Effector memory CD4-positive, alpha-beta T cell (primary cell): ENCODE data around the gene ZNF292.
"Not testable (repeated sequence)": the region's sequence is repeated elsewhere in the genome, so short reads cannot be mapped to it uniquely, and the experiment has no call there.

ENCODE experiments used
- DNase-seq, 3 donors: peaks; one replicate each; pipeline ENCODE4 v3.0.0-alpha.2; 2020
- H3K27ac ChIP-seq: 2 replicates; pipeline ENCODE4 v1.7.0; 2013; ENCODE audit warnings: mild to moderate bottlenecking, low read length, moderate library complexity; ENCODE audit not compliant: insufficient read depth, poor library complexity, severe bottlenecking
- H3K27me3 ChIP-seq: replicated peaks from 2 replicates; pipeline ENCODE4 v1.7.0; 2013; ENCODE audit warnings: mild to moderate bottlenecking, low read length; ENCODE audit not compliant: insufficient read depth, control insufficient read depth, poor library complexity, severe bottlenecking
- H3K36me3 ChIP-seq: 2 replicates; pipeline ENCODE4 v1.7.0; 2013; ENCODE audit warnings: mild to moderate bottlenecking, low read length, moderate library complexity; ENCODE audit not compliant: control insufficient read depth, insufficient read depth
- H3K4me1 ChIP-seq: 2 replicates; pipeline ENCODE4 v1.7.0; 2013; ENCODE audit warnings: low read length, mild to moderate bottlenecking; ENCODE audit not compliant: control insufficient read depth, insufficient read depth, poor library complexity, severe bottlenecking
- H3K4me3 ChIP-seq: 2 replicates; pipeline ENCODE4 v1.7.0; 2013; ENCODE audit warnings: low read length, low read depth, mild to moderate bottlenecking; ENCODE audit not compliant: insufficient read depth, poor library complexity, severe bottlenecking
- H3K9me3 ChIP-seq: 2 replicates; pipeline ENCODE4 v1.7.0; 2013; ENCODE audit warnings: mild to moderate bottlenecking, low read length, moderate library complexity; ENCODE audit not compliant: control insufficient read depth

ZNF292 gene

GRCh38 chr6:87237804-87238203, 82.4 kb downstream of the ZNF292 start:
- H3K4me3 ChIP-seq, result no peak overlapping the region
- no peaks in the 10 kb centered on the region for H3K9me3 ChIP-seq
- H3K4me1 ChIP-seq, result no peaks in the 10 kb centered on the region
- no peaks in the 10 kb centered on the region for H3K27me3 ChIP-seq
- DNase-seq, result no peak
- peaks cover 8% of the 10 kb centered on the region for H3K36me3 ChIP-seq
- no peak overlapping the region for H3K27ac ChIP-seq

DNA sequence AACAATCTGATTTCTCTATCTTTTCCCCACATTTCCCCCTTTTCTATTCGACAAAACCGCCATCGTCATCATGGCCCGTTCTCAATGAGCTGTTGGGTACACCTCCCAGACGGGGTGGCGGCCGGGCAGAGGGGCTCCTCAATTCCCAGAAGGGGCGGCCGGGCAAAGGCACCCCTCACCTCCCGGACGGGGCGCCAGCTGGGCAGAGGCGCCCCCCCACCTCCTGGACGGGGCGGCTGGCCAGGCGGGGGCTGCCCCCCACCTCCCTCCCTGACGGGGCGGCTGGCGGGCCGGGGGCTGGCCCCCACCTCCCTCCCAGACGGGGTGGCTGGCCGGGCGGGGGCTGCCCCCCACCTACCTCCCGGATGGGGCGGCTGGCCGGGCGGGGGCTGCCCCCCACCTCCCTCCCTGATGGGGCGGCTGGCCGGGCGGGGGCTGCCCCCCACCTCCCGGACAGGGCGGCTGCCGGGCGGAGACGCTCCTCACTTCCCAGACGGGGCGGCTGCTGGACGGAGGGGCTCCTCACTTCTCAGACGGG, 83.8 kb downstream of the ZNF292 start:
- H3K27ac ChIP-seq, DNase-seq, H3K4me3 ChIP-seq, H3K4me1 ChIP-seq, H3K27me3 ChIP-seq, H3K9me3 ChIP-seq, H3K36me3 ChIP-seq: not testable (repeated sequence)

- H3K4me1 ChIP-seq, result no peaks in the 10 kb centered on the region
- no peaks in the 10 kb centered on the region for H3K27me3 ChIP-seq
- peaks cover 14% of the 10 kb centered on the region for H3K36me3 ChIP-seq
- no peak overlapping the region for H3K4me3 ChIP-seq
- no peak for DNase-seq
- H3K27ac ChIP-seq, result no peak overlapping the region
- no peaks in the 10 kb centered on the region for H3K9me3 ChIP-seq
Observed at GRCh38 chr6:87241304-87241703, 85.9 kb downstream of the ZNF292 start.

DNA sequence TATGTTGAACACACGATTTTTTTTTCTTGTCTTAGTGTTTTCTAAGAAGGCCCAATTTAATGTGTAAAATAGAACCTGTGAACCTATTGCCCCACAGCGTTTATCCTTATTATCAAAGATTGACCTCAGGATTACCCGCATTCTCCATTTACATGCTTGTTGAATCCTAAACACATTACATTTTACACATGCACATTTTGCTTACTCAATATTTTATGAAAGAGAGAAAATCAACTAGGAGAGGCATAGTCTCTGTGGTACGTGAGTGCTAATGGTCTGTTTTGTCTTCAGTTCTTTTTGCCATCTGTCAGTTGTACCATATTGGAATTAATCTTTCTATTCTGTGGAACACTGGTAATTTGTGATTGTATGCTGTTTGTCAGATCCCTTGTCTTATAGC, 86.9 kb downstream of the ZNF292 start:
- Histone ChIP-seq H3K4me1 (no peaks in the 10 kb centered on the region), H3K9me3 (no peaks in the 10 kb centered on the region), H3K4me3 (no peak overlapping the region), H3K27ac (no peak overlapping the region), H3K27me3 (no peaks in the 10 kb centered on the region), H3K36me3 (peaks cover 21% of the 10 kb centered on the region)
- DNase-seq, result no peak

DNA sequence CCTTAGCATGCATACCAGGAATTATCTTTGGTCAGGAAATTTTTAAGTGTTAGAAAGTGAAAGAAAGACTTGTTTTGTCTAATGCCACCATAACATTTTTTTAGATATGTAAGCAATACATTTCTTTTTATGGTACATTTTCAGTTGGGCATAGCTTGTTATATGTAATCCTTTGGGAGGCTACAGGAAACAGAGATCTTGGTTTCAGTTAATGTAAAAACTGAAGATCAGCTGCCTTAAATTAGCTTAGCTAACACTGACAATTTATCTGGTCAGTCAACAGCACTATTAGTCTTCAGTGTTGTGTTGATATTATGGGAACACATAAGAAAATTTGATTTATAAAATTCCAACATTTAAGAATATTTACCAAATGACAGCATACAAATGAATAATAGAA, 88.4 kb downstream of the ZNF292 start:
- Histone ChIP-seq H3K27ac (no peak overlapping the region), H3K9me3 (no peaks in the 10 kb centered on the region)

GRCh38 chr6:87244380-87244779, 89.0 kb downstream of the ZNF292 start:
- Histone ChIP-seq H3K27me3 (no peaks in the 10 kb centered on the region), H3K4me3 (no peak overlapping the region), H3K9me3 (no peaks in the 10 kb centered on the region), H3K36me3 (peaks cover 32% of the 10 kb centered on the region), H3K27ac (no peak overlapping the region), H3K4me1 (no peaks in the 10 kb centered on the region)
- no peak for DNase-seq

More for the DNA sequence above, 88.4 kb downstream of the ZNF292 start:
- DNase-seq, result no peak
- H3K27me3 ChIP-seq, result no peaks in the 10 kb centered on the region
- no peaks in the 10 kb centered on the region for H3K4me1 ChIP-seq
- H3K36me3 ChIP-seq, result peaks cover 27% of the 10 kb centered on the region
- no peak overlapping the region for H3K4me3 ChIP-seq

DNA sequence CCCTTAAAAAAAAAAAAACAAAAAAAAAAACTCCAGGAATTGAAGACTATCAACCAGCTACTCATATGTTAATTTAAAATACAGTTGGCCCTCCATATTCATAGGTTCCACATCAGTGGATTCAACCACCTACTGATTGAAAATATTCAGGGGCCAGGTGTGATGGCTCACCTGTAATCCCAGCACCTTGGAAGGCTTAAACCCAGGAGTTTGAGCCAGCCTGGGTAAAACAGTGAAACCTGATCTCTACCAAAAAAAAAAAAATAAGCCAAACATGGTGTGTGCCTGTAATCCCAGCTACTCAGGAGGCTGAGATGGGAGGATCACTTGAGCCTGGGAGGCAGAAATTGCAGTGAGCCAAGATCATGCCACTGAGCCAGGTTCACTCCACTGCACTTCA, 94.7 kb downstream of the ZNF292 start:
- no peak overlapping the region for H3K27ac ChIP-seq
- H3K9me3 ChIP-seq, result no peaks in the 10 kb centered on the region
- no peak overlapping the region for H3K4me3 ChIP-seq
- no peaks in the 10 kb centered on the region for H3K4me1 ChIP-seq
- no peaks in the 10 kb centered on the region for H3K27me3 ChIP-seq
- H3K36me3 ChIP-seq, result peaks cover 39% of the 10 kb centered on the region
- DNase-seq, result no peak

- no peaks in the 10 kb centered on the region for H3K27me3 ChIP-seq
- peaks cover 46% of the 10 kb centered on the region for H3K36me3 ChIP-seq
- H3K27ac ChIP-seq, result no peak overlapping the region
Observed at GRCh38 chr6:87251225-87251624, 95.9 kb downstream of the ZNF292 start.

DNA sequence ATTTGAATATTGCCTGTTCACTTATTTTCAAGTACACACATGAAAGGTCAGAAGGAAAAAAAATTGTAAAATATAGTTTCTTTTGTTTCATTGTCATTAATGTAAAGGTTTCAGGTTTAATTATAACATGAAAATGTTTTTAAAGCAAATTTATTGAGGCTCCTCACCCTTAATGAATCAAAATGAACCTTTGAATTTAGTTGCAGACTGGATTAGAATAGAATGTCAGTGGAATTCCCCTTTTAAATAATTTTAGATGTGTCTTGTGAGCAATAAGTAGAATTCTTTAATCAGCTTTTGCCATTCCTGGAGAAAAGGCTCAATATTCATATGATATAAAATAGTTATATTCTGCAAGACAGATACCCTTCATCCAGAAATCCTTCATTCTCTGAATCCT, 96.4 kb downstream of the ZNF292 start:
- H3K9me3 ChIP-seq, result no peaks in the 10 kb centered on the region
- H3K4me1 ChIP-seq, result no peaks in the 10 kb centered on the region
- DNase-seq, result no peak
- no peak overlapping the region for H3K4me3 ChIP-seq
- H3K36me3 ChIP-seq, result peaks cover 44% of the 10 kb centered on the region
- H3K27ac ChIP-seq, result no peak overlapping the region
- H3K27me3 ChIP-seq, result no peaks in the 10 kb centered on the region

More at GRCh38 chr6:87251225-87251624, 95.9 kb downstream of the ZNF292 start:
- no peaks in the 10 kb centered on the region for H3K4me1 ChIP-seq
- DNase-seq, result no peak
- no peak overlapping the region for H3K4me3 ChIP-seq
- no peaks in the 10 kb centered on the region for H3K9me3 ChIP-seq

DNA sequence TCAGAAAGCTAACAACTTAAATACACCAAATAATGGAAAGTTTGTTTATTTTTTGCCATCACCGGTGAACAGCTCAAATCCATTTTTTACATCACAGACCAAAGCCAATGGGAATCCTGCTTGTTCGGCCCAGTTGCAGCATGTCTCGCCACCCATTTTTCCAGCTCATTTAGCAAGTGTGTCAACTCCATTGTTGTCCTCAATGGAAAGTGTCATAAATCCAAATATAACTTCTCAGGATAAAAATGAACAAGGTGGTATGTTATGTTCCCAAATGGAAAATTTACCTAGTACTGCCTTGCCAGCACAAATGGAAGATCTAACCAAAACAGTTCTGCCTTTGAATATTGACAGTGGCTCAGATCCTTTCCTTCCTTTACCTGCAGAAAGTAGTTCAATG, 101.7 kb downstream of the ZNF292 start:
- H3K36me3 ChIP-seq, result peaks cover 23% of the 10 kb centered on the region
- no peak for DNase-seq

More for the DNA sequence above, 101.7 kb downstream of the ZNF292 start:
- no peaks in the 10 kb centered on the region for H3K9me3 ChIP-seq
- no peaks in the 10 kb centered on the region for H3K27me3 ChIP-seq
- H3K27ac ChIP-seq, result no peak overlapping the region
- no peaks in the 10 kb centered on the region for H3K4me1 ChIP-seq
- no peak overlapping the region for H3K4me3 ChIP-seq
